ENCODE results near the gene RABGGTA. TPM values are rescaled to one million over a fixed set of nuclear protein-coding genes. Genes with fewer than 3 reads are reported as not detected.

Gene RABGGTA
- total RNA-seq, 2 donors from 2014 or later: 28.2 to 44.7 TPM

- DNase-seq (ENCODE audit: low spot score): no peak
- H3K9me3 ChIP-seq: no peaks in the 10 kb centered on the region
- TF ChIP-seq, protein P1, sequence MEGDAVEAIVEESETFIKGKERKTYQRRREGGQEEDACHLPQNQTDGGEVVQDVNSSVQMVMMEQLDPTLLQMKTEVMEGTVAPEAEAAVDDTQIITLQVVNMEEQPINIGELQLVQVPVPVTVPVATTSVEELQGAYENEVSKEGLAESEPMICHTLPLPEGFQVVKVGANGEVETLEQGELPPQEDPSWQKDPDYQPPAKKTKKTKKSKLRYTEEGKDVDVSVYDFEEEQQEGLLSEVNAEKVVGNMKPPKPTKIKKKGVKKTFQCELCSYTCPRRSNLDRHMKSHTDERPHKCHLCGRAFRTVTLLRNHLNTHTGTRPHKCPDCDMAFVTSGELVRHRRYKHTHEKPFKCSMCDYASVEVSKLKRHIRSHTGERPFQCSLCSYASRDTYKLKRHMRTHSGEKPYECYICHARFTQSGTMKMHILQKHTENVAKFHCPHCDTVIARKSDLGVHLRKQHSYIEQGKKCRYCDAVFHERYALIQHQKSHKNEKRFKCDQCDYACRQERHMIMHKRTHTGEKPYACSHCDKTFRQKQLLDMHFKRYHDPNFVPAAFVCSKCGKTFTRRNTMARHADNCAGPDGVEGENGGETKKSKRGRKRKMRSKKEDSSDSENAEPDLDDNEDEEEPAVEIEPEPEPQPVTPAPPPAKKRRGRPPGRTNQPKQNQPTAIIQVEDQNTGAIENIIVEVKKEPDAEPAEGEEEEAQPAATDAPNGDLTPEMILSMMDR (IDR thresholded peaks at IDR 0.05): no peak
- no peak for ATAC-seq (ENCODE audit: insufficient number of reproducible peaks, low FRiP score, low read depth)
- peaks cover 0 to 4% of the 10 kb centered on the region in 2 donors for H3K4me1 ChIP-seq (ENCODE audit: control insufficient read depth in 1 of 2, low read depth in 2 of 2)
- peaks cover 9% of the 10 kb centered on the region for H3K36me3 ChIP-seq
- H3K27me3 ChIP-seq (replicated peaks; ENCODE audit: insufficient read depth): no peaks in the 10 kb centered on the region
- no peak overlapping the region for H3K27ac ChIP-seq
- H3K4me3 ChIP-seq: no peak overlapping the region
Measured at GRCh38 chr14:24266344-24267244, 4.8 kb downstream of the RABGGTA start.

DNA sequence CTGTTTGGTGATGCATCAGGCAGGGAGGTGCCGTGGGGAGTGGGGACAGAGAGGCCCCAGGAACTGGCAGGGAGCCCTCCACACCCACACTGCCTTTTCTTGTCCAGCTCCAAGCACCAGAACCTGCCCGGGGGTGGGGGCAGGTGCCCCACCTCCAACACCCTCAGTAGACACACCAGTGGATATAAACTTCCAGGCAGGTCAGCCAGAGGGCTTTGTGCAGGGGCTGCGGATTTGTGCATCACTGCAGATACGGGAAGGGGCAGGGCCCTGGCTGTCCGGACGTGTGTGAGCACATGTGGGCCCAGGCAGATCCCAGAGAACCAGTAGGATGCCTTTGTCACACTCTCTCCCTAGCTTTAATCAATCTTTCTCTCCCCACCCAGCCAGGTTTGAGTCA, 7.1 kb downstream of the RABGGTA start:
- DNase-seq (ENCODE audit: low spot score) (no peak), ATAC-seq (ENCODE audit: insufficient number of reproducible peaks, low FRiP score, low read depth) (no peak)
- peaks cover 9% of the 10 kb centered on the region for H3K36me3 ChIP-seq
- peaks cover 0 to 3% of the 10 kb centered on the region in 2 donors for H3K4me1 ChIP-seq (ENCODE audit: control insufficient read depth in 1 of 2, low read depth in 2 of 2)
- no peak overlapping the region for H3K4me3 ChIP-seq
- H3K27ac ChIP-seq: no peak overlapping the region
- TF ChIP-seq, protein P1 (IDR thresholded peaks at IDR 0.05): no peak
- no peaks in the 10 kb centered on the region for H3K27me3 ChIP-seq (replicated peaks; ENCODE audit: insufficient read depth)
- no peaks in the 10 kb centered on the region for H3K9me3 ChIP-seq

GRCh38 chr14:24263848-24264247, 7.5 kb downstream of the RABGGTA start:
- Histone ChIP-seq H3K27me3 (replicated peaks; ENCODE audit: insufficient read depth) (no peaks in the 10 kb centered on the region), H3K9me3 (no peaks in the 10 kb centered on the region), H3K4me1 (ENCODE audit: control insufficient read depth in 1 of 2, low read depth in 2 of 2) (peaks cover 0 to 7% of the 10 kb centered on the region in 2 donors), H3K36me3 (peaks cover 9% of the 10 kb centered on the region), H3K4me3 (no peak overlapping the region), H3K27ac (no peak overlapping the region)
- TF ChIP-seq, protein P1 (IDR thresholded peaks at IDR 0.05): no peak
- ATAC-seq (ENCODE audit: insufficient number of reproducible peaks, low FRiP score, low read depth) (no peak), DNase-seq (ENCODE audit: low spot score) (no peak)

DNA sequence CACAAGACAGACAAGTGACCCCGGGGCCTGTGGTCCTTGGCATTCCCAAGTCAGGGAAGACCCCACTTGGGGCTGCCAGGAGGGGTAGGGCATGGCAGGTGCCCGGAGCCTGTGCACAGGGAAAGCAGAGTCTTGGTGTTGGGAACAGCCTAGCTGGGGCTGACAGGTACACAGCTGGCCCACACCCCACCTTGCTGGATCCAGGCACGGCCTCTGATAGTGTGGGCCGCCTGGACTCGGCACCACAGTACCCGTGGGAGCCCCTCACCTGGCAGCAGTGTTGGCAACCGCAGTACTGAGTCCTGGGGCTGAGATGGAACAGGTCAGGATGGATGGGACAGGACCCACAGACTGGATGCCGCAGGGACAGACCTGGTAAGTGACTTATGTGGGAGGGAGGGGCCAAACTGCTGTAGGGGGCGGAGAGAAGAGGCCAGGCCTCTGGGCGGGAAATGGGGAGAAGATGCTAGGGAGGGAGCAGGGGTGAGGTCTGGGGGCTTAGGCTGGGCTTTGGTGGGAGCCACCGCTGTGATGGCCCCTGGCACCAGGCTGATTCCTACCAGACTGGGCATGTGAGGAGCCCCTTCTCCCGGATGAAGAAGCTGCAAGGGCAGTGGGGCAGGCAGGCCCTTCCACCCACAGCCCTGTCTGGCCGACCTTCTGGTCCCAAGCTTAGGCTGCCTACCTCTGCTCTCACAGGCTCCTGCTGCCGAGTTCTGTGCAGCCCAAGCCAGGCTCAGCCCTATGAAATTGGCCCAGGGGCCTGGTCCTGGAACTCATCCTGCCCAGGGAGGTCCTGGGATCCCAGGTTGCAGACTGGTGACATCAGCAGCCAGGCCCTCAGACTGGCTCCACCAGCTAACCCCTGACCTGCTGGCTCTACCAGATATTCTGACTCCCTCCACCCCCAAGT, 8.3 kb downstream of the RABGGTA start, which contains the start of gene TGM1:
Gene TGM1 (minus strand): TSS at position 357 of the 913 bp plus-strand sequence. CDS start 825 bp downstream, outside the sequence.
- TF ChIP-seq, protein P1 (IDR thresholded peaks at IDR 0.05): no peak
- no peak within 1 kb of the TSS for H3K27ac ChIP-seq
- ATAC-seq (ENCODE audit: insufficient number of reproducible peaks, low FRiP score, low read depth) (no peak), DNase-seq (ENCODE audit: low spot score) (no peak)
- H3K4me3 ChIP-seq: no peak within 1 kb of the TSS
- no peaks in the 10 kb centered on the region for H3K27me3 ChIP-seq (replicated peaks; ENCODE audit: insufficient read depth)
- no peaks in the 10 kb centered on the region for H3K9me3 ChIP-seq
- H3K4me1 ChIP-seq (ENCODE audit: control insufficient read depth in 1 of 2, low read depth in 2 of 2): peaks cover 0 to 8% of the 10 kb centered on the region in 2 donors
- H3K36me3 ChIP-seq: peaks cover 9% of the 10 kb centered on the region

DNA sequence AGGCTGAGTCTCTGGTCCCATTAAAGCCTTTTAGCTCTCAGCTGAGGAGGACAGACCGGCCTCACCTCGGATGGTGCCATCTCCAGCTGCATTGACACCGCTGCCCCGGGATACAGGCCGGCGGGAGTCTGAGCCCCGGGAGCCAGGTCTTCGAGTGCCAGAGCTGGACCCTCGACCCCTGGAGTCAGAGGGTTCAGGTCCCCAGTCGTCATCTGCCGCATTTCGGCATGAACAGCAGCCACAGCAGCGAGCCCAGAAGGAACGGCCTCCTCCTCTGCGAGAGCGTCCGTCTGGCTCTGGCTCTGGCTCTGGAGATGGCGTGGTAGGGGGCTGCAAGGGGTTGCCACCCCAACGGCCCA, 9.4 kb downstream of the RABGGTA start:
- Histone ChIP-seq H3K27ac (no peak overlapping the region), H3K4me1 (ENCODE audit: control insufficient read depth in 1 of 2, low read depth in 2 of 2) (peaks cover 0 to 8% of the 10 kb centered on the region in 2 donors), H3K4me3 (no peak overlapping the region), H3K9me3 (no peaks in the 10 kb centered on the region), H3K36me3 (peaks cover 9% of the 10 kb centered on the region), H3K27me3 (replicated peaks; ENCODE audit: insufficient read depth) (no peaks in the 10 kb centered on the region)
- DNase-seq (ENCODE audit: low spot score): no peak
- TF ChIP-seq, protein P1 (IDR thresholded peaks at IDR 0.05): no peak
- ATAC-seq (ENCODE audit: insufficient number of reproducible peaks, low FRiP score, low read depth): no peak

All from thoracic aorta (tissue), 2 donors.